GM19455 (cell line): ENCODE measurements around the gene NISCH.
A peak's percentile ranks its signal among the peaks of the same experiment; 100 is the strongest.

Experiments
- ATAC-seq: cut with Tn5 transposase; IDR thresholded peaks from one replicate; pipeline ENCODE4 v1.9.1; 2021; ENCODE audit not compliant: unreplicated experiment

The NISCH gene

DNA sequence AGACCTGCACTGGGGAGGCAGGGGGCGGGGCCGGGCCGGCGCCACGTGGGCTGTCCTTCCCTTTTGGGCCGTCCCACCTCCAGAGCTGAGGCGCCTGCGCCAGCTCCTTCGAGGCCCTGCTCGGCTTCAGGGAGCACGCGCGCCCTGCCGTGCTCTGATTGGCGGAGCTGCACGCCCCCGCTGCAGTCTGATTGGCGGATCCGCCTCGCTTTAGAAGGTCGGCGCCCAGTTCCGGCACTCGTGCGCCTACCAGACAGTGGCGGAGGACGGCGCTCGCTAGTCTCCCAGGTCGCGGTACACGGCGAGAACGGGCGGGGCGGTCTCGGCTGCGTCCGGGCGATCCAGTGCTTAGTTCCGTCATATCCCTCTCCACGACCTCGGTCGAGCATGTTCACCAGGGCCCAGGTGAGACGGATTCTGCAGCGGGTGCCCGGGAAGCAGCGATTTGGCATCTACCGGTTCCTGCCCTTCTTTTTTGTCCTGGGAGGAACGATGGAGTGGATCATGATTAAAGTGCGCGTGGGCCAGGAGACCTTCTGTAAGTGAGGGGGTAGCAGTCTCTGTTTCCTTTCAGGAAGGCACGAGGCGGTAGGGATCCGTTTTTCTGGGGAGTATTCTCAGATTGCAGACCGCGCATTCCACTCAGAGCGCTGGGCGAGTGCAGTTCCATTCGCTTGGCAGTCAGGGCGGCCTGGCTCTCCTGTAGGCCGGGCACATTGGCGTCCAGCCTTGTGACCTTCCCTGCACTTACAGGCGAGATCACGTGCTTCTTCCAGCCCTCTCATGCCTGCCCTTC lies 81.2 kb downstream of the NISCH start, which contains the start of gene UQCC5:
TSS of gene UQCC5 (plus strand) at position 237 of the 796 bp plus-strand sequence. CDS start at position 388, 151 bp downstream.
- ATAC-seq: peak; percentile 81

GRCh38 chr3:52537165-52537620 lies 81.8 kb downstream of the NISCH start:
- no peak for ATAC-seq

DNA sequence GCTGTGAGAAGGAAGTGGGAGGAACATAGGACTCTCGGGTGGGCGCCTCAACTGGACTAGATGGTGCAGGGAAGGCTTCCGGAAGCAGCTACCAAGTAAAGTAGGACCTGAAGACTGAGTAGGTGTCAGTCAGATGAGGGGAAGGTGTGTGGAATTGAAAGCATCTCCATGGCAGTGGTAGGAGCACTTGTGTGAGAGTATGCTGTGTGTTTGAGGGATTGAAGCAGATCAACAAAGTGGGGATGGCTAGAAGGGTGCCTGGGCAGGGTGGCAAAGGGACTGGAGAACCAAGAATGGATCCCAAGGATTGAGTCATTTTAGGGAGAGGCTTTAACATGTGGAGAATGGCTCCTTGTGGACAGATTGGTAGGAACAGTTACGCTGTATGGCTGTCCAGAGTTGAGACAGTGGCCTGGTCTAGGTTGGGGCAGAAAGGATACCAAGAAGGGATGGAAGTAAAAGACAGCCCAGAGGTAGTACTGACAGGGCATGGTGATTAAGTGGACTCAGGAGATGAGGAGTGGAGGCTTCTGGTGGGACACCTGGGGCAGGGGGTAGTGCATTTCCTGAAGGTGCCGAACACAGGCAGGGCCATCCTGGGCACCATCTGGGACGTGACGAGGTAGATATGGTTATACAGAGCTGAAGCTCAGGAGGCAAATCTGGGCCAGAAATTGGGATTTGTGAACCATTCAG lies 82.5 kb downstream of the NISCH start:
- ATAC-seq: no peak

GRCh38 chr3:52539010-52539653 lies 83.7 kb downstream of the NISCH start:
- no peak for ATAC-seq

DNA sequence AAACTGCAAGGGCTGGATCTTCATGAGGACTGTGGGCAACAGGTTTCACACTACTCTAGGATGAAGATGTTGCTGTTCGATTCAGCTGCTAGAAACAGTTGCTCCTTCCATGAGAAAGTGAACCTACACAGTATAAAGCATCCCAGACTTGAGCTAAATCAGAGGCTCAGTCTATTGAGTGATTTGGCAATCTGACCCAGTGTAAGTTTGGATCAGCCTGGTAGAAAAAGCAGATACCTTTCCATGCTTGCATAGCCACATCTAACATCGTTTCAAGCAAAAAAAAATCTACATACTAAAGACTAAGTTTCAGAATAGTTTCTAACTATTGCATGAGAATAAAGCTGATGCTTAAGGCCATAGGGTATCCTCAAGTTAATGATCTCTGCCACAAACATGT lies 85.6 kb downstream of the NISCH start:
- ATAC-seq: no peak
